ENCODE measurements around the gene RIN1. TPM values are rescaled to one million over a fixed set of nuclear protein-coding genes. Genes with fewer than 3 reads are reported as not detected.

Gene RIN1
- total and polyA plus RNA-seq, 2 donors (not counting 3 experiments of a cell fraction or from before 2014, with no cell fraction given) = 4.4 to 10.2 TPM

- TF ChIP-seq JUN (IDR thresholded peaks at IDR 0.05; ENCODE audit: borderline replicate concordance, insufficient read depth, insufficient read length, low read depth) = no peak
- TF ChIP-seq GATA2 (IDR thresholded peaks at IDR 0.05; ENCODE audit: insufficient read depth, insufficient read length, low read depth, low read length) = no peak
- TF ChIP-seq CTCF (IDR thresholded peaks at IDR 0.05; ENCODE audit: extremely low read depth in 1 of 2, insufficient read depth in 1 of 2, low read depth in 1 of 2, low read length in 2 of 2) = no peak
- no peak for TF ChIP-seq EZH2 (IDR thresholded peaks at IDR 0.05; ENCODE audit: borderline replicate concordance, low read depth, low read length, severe bottlenecking)
- no peak for TF ChIP-seq POLR2AphosphoS5 (IDR thresholded peaks at IDR 0.05; ENCODE audit: insufficient read depth, low read depth, low read length)
- TF ChIP-seq FOS (IDR thresholded peaks at IDR 0.05; ENCODE audit: borderline replicate concordance, insufficient read depth, low read length) = no peak
- TF ChIP-seq MAX (IDR thresholded peaks at IDR 0.05; ENCODE audit: insufficient read depth, insufficient read length) = no peak
- no peak overlapping the region for H3K9ac ChIP-seq (replicated peaks; ENCODE audit: extremely low read depth, insufficient read depth, low read length)
- no peak overlapping the region for H3K4me3 ChIP-seq (replicated peaks in 1 of 3; ENCODE audit: insufficient read depth in 1 of 3, low read depth in 1 of 3, low read length in 3 of 3)
- dilution Hi-C loops (cut with MboI; ENCODE audit: extremely low pct_ligation_motif_present, low sequenced_read_pairs) = no loop called here
- H3K79me2 ChIP-seq (ENCODE audit: control insufficient read depth, insufficient read depth, low read length) = no peaks in the 10 kb centered on the region
- ChIA-PET CTCF (interaction anchor here (1.6 to 9.5 kb wide), 2 partner anchors 15 to 36 kb away, joined by 5 to 225 read pairs; partner anchors contain the start of gene RIN1), POLR2A (no interaction called here)
- H3K27me3 ChIP-seq (ENCODE audit: control insufficient read depth in 2 of 2, insufficient read depth in 2 of 2, low read length in 2 of 2) = peaks cover 5 to 7% of the 10 kb centered on the region in 2 experiments
- no peaks in the 10 kb centered on the region for H3K36me3 ChIP-seq (ENCODE audit: control insufficient read depth in 2 of 2, extremely low read depth in 1 of 2, insufficient read depth in 2 of 2, low read length in 2 of 2)
- H3K4me2 ChIP-seq (ENCODE audit: insufficient read depth, low read length) = no peak overlapping the region
- no peak overlapping the region for H3K27ac ChIP-seq (ENCODE audit: insufficient read depth, low read depth, low read length)
- intact Hi-C loops (cut with micrococcal nuclease) = no loop called here
- no peaks in the 10 kb centered on the region for H4K20me1 ChIP-seq (replicated peaks; ENCODE audit: control insufficient read depth, extremely low read depth, insufficient read depth, low read length)
- no peaks in the 10 kb centered on the region for H3K9me1 ChIP-seq (replicated peaks; ENCODE audit: control insufficient read depth, extremely low read depth, insufficient read depth, low read length)
- BruUV-seq (replicated peaks) = no TSS peak
- FAIRE-seq = no peak
- H3K4me1 ChIP-seq (ENCODE audit: control insufficient read depth, extremely low read depth, insufficient read depth, low read length) = no peaks in the 10 kb centered on the region
- no peaks in the 10 kb centered on the region for H3K9me3 ChIP-seq (replicated peaks; ENCODE audit: control insufficient read depth, insufficient read depth, low read length)
- no peak for DNase-seq (ENCODE audit: low read depth, low spot score)
- H2AFZ ChIP-seq (ENCODE audit: low read depth, low read length) = no peak overlapping the region
These were observed 18.3 kb downstream of the RIN1 start for GRCh38 chr11:66317723-66318599.

Measured in endothelial cell of umbilical vein (primary cell).